Keratinocyte (primary cell): ENCODE results near the gene MYH9. TPM values are rescaled to one million over a fixed set of nuclear protein-coding genes. Genes with fewer than 3 reads are reported as not detected.

ENCODE experiments used
- DNase-seq: peaks from one replicate; pipeline ENCODE4 v3.0.0-alpha.2; 2011; ENCODE audit warnings: low read depth, missing footprints, low spot score
- FAIRE-seq: peaks from 2 replicates; lab custom pipeline; 2011; peaks lifted over from hg19 to GRCh38; lab: Jason Lieb, UNC
- H2AFZ ChIP-seq: 2 replicates; pipeline ENCODE4 v1.6.0; 2012; ENCODE audit warnings: low read length, control low read depth, inconsistent platforms; ENCODE audit not compliant: control insufficient read depth
- H3K27ac ChIP-seq: 2 replicates; pipeline ENCODE4 v1.5.1; 2011; ENCODE audit warnings: low read length; ENCODE audit not compliant: control insufficient read depth, insufficient read depth
- H3K27me3 ChIP-seq: 3 replicates; pipeline ENCODE4 v1.6.0; 2011; ENCODE audit warnings: low read length; ENCODE audit not compliant: control insufficient read depth, insufficient read depth; ENCODE audit errors: extremely low read depth
- H3K36me3 ChIP-seq, 2 experiments: 2 replicates in 1 of 2; 3 replicates in 1 of 2; pipeline ENCODE4 v1.5.1; 2011; ENCODE audit warnings: low read length in 2 of 2, mild to moderate bottlenecking in 1 of 2; ENCODE audit not compliant: control insufficient read depth in 2 of 2, insufficient read depth in 2 of 2; ENCODE audit errors: extremely low read depth in 1 of 2
- H3K4me1 ChIP-seq: 3 replicates; pipeline ENCODE4 v1.5.1; 2011; ENCODE audit warnings: low read length; ENCODE audit not compliant: control insufficient read depth, insufficient read depth; ENCODE audit errors: extremely low read depth
- H3K4me2 ChIP-seq: 3 replicates; pipeline ENCODE4 v1.6.0; 2011; ENCODE audit warnings: low read depth, low read length; ENCODE audit not compliant: control insufficient read depth, insufficient read depth; ENCODE audit errors: extremely low read depth
- H3K4me3 ChIP-seq, 3 experiments: fragments of 200-600 bp in 1 of 3; sonication (generic) in 1 of 3; 2 replicates in 2 of 3; 3 replicates in 1 of 3; pipeline ENCODE4 v1.5.1; 2011 to 2016; ENCODE audit warnings: low read length in 3 of 3, mild to moderate bottlenecking in 3 of 3, control low read depth in 2 of 3, inconsistent platforms in 1 of 3, low read depth in 1 of 3, mixed read lengths in 1 of 3, mixed run types in 1 of 3, moderate library complexity in 1 of 3; ENCODE audit not compliant: control insufficient read depth in 2 of 3, insufficient read depth in 2 of 3; ENCODE audit errors: extremely low read depth in 1 of 3
- H3K79me2 ChIP-seq: 2 replicates; pipeline ENCODE4 v1.6.0; 2012; ENCODE audit warnings: low read length; ENCODE audit not compliant: control insufficient read depth, insufficient read depth
- H3K9ac ChIP-seq: 3 replicates; pipeline ENCODE4 v1.6.0; 2011; ENCODE audit warnings: low read length; ENCODE audit not compliant: control insufficient read depth, insufficient read depth; ENCODE audit errors: extremely low read depth
- H3K9me1 ChIP-seq: 3 replicates; pipeline ENCODE4 v1.6.0; 2011; ENCODE audit warnings: low read length; ENCODE audit not compliant: control insufficient read depth, insufficient read depth; ENCODE audit errors: extremely low read depth
- H3K9me3 ChIP-seq: 2 replicates; pipeline ENCODE4 v1.5.1; 2012; ENCODE audit warnings: low read depth, low read length; ENCODE audit not compliant: control insufficient read depth
- H4K20me1 ChIP-seq: 3 replicates; pipeline ENCODE4 v1.6.0; 2011; ENCODE audit warnings: low read length; ENCODE audit not compliant: control insufficient read depth, insufficient read depth; ENCODE audit errors: extremely low read depth
- EZH2 ChIP-seq: IDR thresholded peaks from one replicate; pipeline ENCODE4 v1.6.1; 2012; ENCODE audit warnings: inconsistent platforms, mild to moderate bottlenecking, low read length, moderate library complexity
- dilution Hi-C: fragments of 300-500 bp; cut with MboI; formaldehyde crosslinking; loops from one replicate; pipeline ENCODE4 v1.7.0; 2020; ENCODE audit warnings: low sequenced_read_pairs; ENCODE audit not compliant: extremely low pct_ligation_motif_present
- polyA plus RNA-seq, 5 experiments: library from polyadenylated mRNA; depleted of rRNA in 3 of 5; stranded (reverse) in 3 of 5; stranded (forward) in 1 of 5; unstranded in 1 of 5; fragments of >200 nt; gene quantifications; 1 replicate in 1 of 5; 2 replicates in 3 of 5; 3 replicates in 1 of 5; pipeline versions ENCODE4 v1.2.1 to v1.2.3, GENCODE V29; 2011 to 2012; ENCODE audit warnings: missing spikeins in 2 of 5, low read depth in 1 of 5, low replicate concordance in 1 of 5
- TF ChIP-seq, protein P1 (sequence below), 3 experiments: IDR thresholded peaks in 1 of 3; conservative IDR thresholded peaks in 1 of 3; optimal IDR thresholded peaks in 1 of 3; 2 replicates in 2 of 3; 3 replicates in 1 of 3; pipeline versions ENCODE3 to v1.5.1; 2011; ENCODE audit warnings: low read length in 3 of 3, mild to moderate bottlenecking in 3 of 3, moderate library complexity in 2 of 3, control low read depth in 1 of 3, inconsistent platforms in 1 of 3; ENCODE audit not compliant: insufficient read depth in 2 of 3; ENCODE audit errors: extremely low read depth in 1 of 3

The MYH9 gene
- polyA plus RNA-seq, 1 donor (not counting 4 experiments of a cell fraction or from before 2014, with no cell fraction given): 351 TPM

DNA sequence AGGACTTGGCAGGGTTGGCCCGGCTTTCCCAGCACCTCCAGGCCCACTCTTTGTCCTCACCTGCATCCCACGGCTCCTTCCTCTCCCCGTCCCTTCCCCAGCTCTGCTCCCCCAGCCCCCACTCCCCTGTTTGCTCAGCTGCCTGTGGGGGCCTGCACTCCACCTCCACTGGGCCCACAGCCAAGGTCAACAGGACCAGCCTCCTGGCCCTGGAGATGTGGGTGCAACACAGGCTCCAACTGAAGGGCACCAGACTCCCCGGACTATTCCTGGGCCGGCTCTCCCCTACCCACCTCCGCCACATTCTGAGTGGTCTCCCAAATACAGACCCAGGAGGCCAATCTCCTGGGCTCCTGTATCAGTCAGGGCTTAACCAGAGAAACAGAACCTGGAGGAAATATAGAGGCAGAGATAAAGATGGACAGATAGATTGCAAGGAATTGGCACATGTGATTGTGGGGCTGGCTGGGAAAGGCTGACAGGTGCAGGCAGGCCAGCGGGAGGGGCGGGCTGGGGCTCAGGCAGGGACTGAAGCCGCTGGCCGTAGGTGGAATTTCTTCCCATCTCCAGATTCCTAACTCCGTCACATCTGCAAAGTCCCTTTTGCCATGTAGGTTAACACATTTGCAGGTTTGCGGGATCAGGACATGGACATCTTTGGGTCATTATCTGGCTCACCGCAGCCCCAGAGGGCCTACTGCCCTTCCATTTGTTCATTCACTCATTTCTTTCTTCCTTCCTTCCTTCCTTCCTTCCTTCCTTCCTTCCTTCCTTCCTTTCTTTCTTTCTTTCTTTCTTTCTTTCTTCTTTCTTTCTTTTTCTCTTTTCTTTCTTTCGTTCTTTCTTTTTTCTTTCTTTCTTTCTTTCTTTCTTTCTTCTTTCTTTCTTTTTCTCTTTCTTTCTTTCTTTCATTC is 45.8 kb upstream of the MYH9 start:
- FAIRE-seq (no peak), DNase-seq (no peak)
- no peaks in the 10 kb centered on the region for H3K79me2 ChIP-seq
- H2AFZ ChIP-seq: no peak overlapping the region
- H3K36me3 ChIP-seq: no peaks in the 10 kb centered on the region
- H4K20me1 ChIP-seq: no peaks in the 10 kb centered on the region
- TF ChIP-seq, protein P1, sequence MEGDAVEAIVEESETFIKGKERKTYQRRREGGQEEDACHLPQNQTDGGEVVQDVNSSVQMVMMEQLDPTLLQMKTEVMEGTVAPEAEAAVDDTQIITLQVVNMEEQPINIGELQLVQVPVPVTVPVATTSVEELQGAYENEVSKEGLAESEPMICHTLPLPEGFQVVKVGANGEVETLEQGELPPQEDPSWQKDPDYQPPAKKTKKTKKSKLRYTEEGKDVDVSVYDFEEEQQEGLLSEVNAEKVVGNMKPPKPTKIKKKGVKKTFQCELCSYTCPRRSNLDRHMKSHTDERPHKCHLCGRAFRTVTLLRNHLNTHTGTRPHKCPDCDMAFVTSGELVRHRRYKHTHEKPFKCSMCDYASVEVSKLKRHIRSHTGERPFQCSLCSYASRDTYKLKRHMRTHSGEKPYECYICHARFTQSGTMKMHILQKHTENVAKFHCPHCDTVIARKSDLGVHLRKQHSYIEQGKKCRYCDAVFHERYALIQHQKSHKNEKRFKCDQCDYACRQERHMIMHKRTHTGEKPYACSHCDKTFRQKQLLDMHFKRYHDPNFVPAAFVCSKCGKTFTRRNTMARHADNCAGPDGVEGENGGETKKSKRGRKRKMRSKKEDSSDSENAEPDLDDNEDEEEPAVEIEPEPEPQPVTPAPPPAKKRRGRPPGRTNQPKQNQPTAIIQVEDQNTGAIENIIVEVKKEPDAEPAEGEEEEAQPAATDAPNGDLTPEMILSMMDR (optimal IDR thresholded peaks at IDR 0.05 in 1 of 3, IDR thresholded peaks at IDR 0.05 in 1 of 3, conservative IDR thresholded peaks at IDR 0.05 in 1 of 3; ENCODE audit: extremely low read depth in 1 of 3, insufficient read depth in 2 of 3, low read length in 3 of 3): no peak
- TF ChIP-seq EZH2: no peak
- no peaks in the 10 kb centered on the region for H3K9me1 ChIP-seq
- no peak overlapping the region for H3K27ac ChIP-seq
- dilution Hi-C loops: no loop called here
- H3K9me3 ChIP-seq: no peaks in the 10 kb centered on the region
- no peak overlapping the region for H3K4me3 ChIP-seq
- peaks cover 16% of the 10 kb centered on the region for H3K4me1 ChIP-seq
- no peaks in the 10 kb centered on the region for H3K27me3 ChIP-seq
- H3K4me2 ChIP-seq: no peak overlapping the region
- H3K9ac ChIP-seq: no peak overlapping the region

DNA sequence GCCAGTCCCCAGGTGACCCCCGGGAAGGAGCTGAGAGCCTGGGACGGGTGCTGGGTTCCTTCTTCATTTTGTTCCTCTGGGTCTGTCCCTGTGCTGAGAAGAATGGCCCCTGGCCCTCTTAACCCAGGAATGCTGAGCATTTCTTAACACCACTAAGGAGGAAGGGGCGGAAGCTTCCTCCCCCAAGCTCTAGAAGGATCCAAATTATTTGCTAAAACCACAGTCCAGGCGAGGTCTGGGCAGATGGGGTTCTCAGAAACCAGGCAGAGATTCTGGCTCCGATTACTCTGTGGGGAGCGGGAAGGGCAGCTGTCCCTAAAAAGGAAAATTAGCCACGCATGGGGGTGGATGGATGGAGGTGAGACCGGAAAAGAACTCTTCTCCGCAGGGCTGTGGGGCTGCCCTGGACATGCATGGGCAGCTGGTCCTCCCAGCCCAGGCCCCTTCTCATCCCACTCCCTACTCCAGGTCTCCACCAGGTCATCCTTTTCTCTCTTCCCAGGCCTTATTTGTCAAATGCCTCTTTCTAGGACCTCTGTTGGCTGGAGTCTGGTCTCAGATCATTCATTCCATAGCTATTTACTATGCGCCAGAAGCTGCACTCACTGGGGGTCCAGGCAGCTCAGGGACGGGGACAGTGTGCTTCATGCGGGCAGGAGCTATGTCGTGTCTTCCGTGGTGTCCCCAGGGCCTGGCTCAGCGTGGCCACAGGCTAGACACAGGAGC is 45.0 kb upstream of the MYH9 start:
- FAIRE-seq: no peak
- Histone ChIP-seq H3K9ac (no peak overlapping the region), H3K4me2 (no peak overlapping the region), H3K4me1 (peaks cover 16% of the 10 kb centered on the region), H3K27me3 (no peaks in the 10 kb centered on the region), H4K20me1 (no peaks in the 10 kb centered on the region), H3K79me2 (no peaks in the 10 kb centered on the region), H2AFZ (no peak overlapping the region), H3K9me1 (no peaks in the 10 kb centered on the region), H3K4me3 (no peak overlapping the region), H3K9me3 (no peaks in the 10 kb centered on the region), H3K27ac (no peak overlapping the region), H3K36me3 (no peaks in the 10 kb centered on the region)
- TF ChIP-seq, protein P1 (optimal IDR thresholded peaks at IDR 0.05 in 1 of 3, IDR thresholded peaks at IDR 0.05 in 1 of 3, conservative IDR thresholded peaks at IDR 0.05 in 1 of 3; ENCODE audit: extremely low read depth in 1 of 3, insufficient read depth in 2 of 3, low read length in 3 of 3): no peak
- TF ChIP-seq EZH2: no peak
- dilution Hi-C loops: no loop called here
- DNase-seq: no peak
